ENCODE measurements around the gene ATP6AP2.

- no peak for TF ChIP-seq POLR2A (IDR thresholded peaks at IDR 0.05)
- TF ChIP-seq CTCF (IDR thresholded peaks at IDR 0.05), result no peak
- TF ChIP-seq POLR2AphosphoS5 (IDR thresholded peaks at IDR 0.05), result no peak
Measured at GRCh38 chrX:40653535-40653934, 72.8 kb downstream of the ATP6AP2 start.
